Measurements from ENCODE around the gene SEC22C.
"Not testable (repeated sequence)": the region's sequence is repeated elsewhere in the genome, so short reads cannot be mapped to it uniquely, and the experiment has no call there.

Gene SEC22C, protein sequence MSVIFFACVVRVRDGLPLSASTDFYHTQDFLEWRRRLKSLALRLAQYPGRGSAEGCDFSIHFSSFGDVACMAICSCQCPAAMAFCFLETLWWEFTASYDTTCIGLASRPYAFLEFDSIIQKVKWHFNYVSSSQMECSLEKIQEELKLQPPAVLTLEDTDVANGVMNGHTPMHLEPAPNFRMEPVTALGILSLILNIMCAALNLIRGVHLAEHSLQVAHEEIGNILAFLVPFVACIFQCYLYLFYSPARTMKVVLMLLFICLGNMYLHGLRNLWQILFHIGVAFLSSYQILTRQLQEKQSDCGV

DNA sequence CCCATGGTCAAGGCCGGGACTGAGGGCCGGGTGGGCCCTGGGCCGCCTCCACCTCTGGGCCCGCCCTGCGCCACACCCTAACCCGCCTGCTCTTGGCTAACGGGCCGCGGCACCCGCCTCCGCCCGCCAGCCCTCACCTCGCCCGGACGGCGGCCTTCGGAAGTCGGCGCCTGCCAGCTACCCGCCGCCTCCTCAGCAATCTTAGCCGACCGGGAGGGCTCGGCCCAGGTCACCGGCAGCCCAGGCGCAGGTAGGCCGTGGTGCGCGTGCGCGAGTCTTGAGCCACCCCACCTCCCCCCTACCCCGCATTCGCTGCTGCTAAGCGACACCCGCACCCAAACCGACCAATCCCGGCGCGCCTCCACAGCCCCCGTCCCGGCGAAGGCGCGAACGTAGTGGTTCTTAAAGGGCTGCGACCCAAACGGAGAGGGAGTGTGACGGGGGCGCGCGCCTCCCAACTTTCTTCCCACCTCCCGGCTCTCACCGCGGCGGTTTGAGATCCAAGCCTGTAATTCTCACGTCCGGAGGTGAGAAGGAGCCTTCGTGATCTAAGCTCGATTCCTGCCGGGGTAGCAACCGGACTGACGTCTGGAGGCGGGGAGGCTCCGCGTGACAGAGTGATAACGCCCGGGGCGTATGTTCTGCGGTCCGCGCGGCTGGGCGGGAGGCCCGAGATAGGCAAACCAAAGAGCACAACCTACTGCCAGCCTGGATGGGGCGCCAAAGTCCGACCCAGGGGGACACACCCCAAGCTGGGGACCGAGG, at the start of gene SEC22C:
Gene SEC22C (minus strand): TSS at position 259 of the 765 bp plus-strand sequence. CDS start 12,921 bp downstream, outside the sequence.
- peak; percentile 83 to 94 for DNase-seq

DNA sequence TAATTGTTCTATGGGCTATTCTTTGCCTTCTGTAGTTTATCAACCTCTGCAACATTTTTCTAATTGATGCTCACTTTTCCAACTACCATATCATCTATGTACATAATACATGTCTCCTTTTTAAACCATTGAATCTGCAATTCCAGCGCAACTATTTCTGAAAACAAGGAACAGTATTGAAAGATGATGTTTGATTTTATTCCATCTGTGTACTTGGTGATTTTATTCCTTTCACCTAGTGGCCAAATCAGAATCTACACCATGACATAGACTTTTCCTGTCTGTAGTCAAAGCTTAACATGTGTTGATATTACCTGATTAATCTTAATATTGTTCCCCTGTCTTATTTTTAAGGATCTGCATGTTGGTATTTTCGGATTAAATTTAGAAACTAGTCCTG, 31.7 kb upstream of the SEC22C start:
- DNase-seq, result peak in 1 of 2 experiments; percentile 37

DNA sequence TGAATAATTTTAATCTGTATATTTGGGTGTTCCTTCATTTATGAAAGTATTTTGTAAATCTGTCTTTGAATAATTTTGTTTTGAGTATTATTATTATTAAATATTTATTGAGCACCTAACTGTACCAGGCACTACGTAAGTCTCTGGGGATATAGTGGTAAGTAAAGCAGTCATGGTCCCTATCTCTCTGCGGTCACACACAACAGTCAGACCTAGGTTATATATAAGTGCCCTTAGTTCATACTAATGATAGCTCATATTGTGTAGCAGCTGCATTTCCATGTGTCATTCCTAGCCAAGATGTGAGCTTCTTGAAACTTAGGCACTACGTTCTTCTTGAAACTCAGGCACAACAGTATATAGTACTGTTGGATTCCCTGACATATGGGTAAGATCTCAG, 31.2 kb upstream of the SEC22C start:
- DNase-seq, result no peak

DNA sequence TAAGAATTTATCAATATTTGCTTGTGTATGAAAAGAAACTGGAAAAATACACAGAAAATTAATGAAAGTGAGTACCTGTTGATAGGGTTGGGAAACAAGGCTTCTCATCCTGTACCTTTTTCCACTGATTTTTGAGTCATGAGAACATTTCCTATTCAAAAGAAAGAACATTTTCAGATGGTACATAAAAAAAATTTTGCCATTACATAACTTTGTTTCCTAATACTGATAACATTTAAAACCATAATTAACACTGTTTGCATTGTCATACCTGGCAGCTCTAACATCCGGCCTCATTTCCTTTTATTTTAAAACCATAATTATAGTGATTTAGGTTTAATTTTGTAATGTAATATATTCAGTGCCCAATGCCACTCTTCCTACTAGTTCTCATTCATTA, 30.4 kb upstream of the SEC22C start:
- DNase-seq, result no peak

DNA sequence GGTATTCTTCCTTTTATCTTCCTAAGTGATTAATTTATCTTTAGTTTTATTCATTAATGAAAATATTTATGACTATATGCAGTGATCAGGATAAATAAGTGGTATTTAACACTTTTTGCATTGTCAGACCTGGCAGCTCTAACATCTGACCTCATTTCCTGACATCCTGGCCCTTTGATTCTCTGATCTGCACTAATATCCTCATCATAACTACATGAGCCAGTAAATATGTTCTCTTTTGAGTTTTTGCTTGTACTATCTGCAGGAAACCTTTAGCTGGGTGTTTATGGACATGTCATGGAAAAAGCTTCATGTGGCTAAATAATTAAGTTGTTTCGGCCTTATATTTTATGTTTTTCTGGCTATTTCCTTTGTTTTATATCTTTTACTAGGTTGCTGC, 29.2 kb upstream of the SEC22C start:
- DNase-seq, result no peak

DNA sequence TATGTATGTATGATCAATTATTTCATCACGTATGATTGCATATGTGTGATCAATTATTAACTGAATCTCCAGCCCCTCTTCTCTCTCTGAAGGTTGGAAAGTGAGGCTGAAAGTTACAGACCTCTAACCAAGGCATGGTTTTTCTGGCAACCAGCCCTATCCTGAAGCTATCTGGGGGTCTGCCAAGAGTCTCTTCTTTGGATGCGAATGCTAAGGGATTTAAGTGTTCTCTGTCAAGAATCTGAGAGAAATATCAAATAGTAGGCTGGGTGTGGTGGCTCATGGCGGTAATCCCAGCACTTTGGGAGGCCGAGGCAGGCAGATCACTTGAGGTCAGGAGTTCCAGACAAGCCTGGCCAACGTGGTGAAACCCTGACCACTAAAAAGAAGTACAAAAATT, 26.8 kb upstream of the SEC22C start:
- no peak for DNase-seq

DNA sequence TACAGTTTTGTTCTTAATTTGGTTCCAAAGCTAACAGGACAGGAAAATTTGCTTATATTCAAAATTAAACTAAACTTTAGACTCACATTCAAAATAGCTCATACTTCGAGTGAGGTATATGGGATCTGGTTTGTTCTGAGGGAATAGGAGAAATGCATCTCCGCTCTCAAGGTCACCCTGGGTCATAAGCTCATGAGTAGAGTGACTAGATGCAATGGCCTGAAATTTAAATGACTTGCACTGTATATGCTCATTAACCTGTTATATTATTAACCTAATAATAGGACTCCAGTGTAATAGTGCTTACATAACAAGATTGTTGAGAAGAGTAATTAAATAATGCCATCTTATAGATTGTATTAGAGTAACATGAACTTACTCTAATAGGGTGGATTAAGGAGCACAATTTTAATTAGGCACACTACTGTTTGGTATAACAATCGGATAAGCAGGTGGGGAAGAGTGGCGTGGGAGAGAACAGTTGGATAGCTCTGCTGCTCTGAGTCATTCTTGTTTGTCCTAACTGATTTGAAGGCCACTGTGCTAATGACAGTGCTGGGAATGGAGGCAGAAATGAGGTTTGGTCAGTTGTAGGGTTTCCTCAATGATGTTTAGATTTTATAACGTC, 23.9 kb upstream of the SEC22C start:
- DNase-seq, result no peak

DNA sequence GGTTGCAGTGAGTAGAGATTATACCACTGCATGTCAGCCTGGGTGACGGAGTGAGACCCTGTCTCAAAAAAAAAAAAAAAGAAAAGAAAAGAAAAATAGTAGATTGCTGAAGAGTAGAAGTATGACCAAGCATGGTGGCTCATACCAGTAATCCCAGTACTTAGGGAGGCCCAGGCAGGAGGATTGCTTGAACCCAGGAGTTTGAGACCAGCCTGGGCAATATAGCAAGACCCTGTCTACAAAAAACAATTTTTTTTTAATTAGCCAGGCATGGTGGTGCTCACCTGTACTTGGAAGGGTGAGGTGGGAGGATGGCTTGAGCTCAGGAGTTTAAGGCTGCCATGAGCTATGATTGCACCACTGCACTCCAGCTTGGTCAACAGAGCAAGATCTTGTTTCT, 21.2 kb upstream of the SEC22C start:
- no peak for DNase-seq

DNA sequence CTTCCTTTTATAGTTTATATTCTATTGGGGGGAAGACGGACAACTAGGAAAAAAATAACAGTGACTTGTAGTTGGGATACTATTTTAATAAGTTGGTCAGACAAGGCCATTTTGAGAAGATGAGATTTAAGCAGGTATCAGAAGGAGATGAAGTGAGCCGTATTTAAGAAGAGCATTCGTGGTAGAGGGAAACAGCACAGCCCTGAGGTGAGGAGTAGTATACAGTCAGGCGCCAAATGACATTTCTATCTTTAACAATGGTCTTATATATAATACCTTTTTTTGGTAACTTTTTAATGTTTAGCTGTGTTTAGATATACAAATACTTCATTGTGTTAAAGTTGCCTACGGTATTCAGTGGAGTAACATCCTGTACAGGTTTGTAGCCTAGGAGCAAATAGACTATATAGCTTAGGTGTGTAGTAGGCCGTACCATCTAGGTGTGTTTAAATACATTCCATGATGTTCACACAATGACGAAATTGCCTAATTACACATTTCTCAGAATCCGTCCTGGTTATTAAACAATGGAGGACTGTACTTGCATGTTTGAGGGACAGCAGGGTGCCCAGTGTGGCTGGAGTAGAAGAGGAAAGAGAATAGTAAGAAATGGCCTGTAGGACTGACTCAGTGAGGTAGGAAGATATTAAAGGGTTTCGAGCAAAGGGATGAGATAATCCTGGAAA, 20.3 kb upstream of the SEC22C start:
- peak in 1 of 2 experiments; percentile 50 for DNase-seq

DNA sequence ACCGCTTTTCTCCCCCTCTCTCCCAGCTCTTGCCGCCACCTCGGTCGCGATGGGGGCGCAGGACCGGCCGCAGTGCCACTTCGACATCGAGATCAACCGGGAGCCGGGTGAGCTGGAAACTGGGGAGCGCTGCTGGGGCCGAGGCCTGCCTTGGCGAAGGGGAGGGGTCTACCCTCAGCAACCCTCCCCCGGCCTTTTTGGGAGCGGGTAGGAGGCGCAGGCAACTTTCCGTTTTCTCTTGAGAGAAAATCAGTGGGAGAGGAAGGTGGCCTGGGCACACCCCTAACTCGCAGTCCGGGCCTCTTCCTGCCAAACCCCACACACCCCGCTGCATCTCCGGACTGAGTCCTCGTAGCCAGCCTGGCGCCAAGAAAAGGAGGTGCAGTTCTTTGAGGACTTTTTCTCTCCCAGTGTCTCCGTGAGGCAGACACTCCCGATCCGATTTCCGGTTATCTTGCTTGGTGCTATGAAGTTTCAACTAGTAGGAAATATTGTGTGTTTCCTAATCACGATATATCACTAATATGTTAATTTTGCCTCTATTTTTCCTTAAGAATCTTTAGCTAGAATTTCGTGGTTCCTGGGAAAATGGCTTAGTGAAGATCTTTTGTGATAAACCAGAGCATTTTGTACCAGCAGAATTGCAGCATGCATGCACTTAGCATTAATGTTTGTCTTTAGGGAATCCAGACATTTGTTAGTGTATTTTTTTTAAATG, 19.4 kb upstream of the SEC22C start:
- peak; percentile 62 to 88 for DNase-seq

DNA sequence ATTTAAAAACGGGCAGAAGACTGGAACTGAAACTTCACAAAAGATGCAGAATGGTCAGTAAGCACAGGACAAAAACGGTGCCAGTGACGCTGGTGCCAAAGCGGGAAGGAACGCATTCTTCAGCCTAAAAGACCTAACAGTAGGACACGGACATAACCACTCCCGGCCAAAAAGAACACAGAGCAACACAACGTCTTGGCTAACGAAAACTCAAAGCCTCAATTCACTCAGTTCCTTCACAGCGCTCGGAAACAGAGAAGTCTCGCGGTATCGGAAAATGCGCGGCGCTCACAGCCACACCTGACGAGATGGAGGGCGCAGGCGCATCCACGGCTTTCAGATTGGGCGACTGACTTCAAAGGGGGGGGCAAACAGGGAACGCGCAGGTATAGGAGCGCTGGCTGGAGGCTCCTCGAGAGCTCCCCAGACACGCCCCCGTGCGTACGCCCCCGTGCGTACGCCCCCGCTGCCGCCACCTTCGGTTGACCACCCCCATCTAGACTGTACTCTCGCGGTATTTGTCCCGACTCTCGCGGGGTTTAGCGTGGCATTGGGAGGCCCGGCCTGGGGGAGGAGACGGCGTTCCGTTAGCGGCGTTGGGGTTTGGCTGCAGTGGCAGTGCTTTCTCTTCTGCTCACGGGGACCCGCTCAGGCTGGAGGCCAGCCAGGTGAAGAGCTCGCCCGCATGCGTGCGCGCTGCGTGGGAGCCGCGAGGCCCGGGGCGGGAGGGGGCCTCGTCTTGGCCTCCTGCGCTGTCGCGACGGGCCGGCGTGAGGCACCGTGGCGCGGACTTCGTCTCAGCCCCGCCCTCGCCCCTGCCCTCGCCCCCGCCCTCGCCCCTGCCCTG, 18.6 kb upstream of the SEC22C start, which contains the start of gene NKTR:
Gene NKTR (plus strand): TSS at position 576 of the 847 bp plus-strand sequence. CDS start 321 bp downstream, outside the sequence.
- DNase-seq, result peak; percentile 99 to 100

DNA sequence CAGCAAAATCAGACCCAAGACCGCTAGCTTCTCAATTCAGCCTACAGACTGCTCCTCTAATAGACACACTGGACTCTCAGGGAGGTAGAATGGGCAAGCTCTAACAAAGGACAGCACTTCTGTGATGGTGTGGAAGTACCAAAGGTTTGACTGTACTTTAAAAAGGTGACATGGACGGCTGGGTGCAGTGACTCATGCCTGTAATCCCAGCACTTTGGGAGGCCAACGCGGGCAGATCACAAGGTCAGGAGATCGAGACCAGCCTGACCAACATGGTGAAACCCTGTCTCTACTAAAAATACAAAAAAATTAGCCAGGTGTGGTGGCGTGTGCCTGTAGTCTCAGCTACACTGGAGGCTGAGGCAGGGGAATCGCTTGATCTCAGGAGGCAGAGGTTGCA, 15.3 kb upstream of the SEC22C start:
- DNase-seq, result not testable (repeated sequence)

DNA sequence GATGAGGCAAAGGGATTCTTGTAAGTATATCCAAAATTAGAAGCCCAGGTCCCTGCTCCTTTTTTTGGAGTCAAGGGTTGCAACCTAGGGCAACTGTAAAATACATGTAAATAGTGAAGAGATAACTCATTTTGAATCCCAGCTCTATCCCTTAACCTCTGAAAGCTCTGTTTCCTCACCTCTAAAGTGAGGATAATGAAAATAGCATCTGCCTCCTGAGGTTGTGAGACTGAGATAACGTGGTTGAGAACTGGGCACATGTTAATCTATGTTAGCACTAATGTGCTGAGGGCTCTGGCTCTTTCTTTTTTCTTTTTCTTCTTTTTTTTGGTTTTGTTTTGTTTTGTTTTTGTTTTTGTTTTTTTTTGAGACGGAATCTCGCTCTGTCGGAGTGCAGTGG, 13.9 kb upstream of the SEC22C start:
- no peak for DNase-seq

DNA sequence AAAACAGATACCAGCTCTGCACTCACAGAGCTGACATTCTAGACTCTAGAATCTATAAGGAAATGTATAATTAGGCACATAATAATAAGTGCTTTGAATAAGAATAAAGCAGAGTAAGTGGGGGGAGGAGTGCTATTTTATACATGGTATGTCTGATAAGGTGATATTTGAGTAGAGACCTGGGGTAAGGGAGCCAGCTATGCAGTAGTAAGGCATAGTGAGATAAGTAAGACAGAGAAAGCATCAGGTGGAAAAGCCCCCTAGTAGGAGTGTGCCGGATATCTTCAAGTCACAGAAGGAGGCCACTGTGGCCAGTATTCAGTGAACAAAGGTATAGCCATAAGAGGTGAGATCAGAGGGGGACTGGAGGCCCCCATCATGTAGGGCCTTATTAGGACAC, 11.9 kb upstream of the SEC22C start:
- no peak for DNase-seq

DNA sequence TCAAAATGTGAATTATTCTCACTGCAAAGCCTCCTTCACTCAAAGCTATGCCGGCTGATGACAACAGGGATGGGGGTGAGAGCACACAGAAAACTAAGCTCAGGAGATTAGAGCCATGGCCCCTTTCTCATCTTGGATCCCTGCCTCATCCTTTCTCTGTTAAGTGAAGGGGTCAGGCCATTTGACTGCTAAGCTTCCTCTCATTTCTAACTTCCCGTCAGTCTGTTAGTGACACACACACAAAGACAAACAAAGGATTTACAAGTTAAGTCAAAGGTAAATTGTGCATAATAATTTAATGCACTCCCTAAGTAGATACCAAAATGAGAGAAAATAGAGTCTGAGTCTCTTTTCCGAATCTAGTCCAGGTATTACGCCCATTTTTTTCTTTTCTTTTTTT, 10.0 kb upstream of the SEC22C start:
- DNase-seq, result no peak

DNA sequence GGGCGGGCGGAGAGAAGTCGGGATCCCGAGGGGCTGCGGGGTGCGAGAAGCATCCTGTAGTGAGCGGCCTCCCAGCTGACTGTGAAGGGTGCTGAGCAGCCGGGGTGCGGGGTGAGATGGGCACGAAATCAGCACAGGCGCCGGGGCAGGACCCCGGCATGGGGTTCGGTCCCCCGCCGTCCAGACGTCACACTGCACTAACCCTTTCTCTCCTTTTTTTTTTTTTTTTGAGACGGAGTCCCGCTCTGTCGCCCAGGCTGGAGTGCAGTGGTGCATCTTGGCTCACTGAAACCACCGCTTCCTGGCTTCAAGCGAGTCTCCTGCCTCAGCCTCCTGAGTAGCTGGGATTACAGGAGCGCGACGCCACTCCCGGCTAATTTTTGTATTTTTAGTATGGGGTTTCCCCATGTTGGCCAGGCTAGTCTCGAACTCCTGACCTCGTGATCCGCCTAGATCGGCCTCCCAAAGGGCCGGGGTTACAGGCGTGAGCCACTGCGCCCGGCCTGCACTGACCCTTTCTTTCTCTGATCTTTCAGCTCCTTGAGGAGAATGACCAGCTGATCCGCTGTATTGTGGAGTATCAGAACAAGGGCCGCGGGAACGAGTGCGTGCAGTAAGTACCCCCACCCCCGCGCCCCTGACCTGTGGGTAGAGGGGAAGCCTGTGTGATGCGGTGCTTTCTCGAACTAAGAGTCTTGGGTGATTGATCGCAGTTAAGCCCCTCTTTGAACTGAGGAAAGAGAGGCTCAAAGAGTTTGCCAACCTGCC, 9.4 kb upstream of the SEC22C start:
- no peak for DNase-seq

DNA sequence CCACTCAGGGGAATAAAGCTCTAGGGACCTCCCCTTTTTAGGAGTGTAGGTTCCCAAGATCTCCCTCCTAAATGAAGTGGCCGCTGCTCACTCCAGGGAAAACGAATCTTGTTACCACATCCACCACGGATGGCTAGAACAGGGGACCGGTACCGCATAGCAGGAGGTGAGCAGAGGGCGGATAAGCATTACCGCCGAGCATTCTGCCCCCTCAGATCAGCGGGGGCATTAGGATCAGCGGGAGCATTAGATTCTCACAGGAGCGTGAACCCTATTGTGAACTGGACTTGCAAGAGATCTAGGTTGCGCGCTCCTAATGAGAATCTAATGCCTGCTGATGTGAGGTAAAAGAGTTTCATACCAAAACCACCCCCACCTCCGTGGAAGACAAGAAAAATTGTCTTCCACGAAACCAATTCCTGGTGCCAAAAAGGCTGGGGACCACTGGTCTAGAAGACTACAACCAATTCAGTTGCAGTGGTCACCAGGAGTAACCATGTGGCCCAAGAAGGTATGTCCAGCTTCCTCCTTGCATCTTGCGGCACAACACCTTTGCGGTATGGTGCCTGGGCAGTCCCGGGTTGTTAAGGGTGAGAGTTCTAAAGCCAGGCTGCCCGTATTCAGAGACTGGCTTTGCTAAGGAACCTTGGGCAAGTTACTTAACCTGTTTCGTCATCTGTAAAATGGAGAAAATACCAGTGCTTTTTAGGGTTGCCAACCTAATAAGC, 7.8 kb upstream of the SEC22C start:
- DNase-seq, result no peak

DNA sequence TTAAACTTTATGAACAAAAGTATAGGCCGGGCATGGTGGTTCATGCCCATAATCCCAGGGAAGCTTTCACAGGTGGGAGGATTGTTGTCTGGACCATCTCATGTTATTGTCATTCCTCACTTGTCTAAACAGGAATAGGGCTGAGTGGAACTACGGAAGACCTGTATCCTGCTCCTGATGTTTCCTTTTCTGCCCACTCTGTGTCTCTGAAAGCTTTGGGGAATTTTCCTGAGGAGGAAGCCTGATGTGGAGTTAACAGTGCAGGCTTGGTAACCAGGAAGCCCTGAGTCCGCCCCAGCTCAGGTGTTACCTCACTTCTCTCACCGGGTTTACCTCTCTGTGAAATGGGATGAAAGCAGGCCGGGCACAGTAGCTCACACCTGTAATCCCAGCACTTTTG, 6.9 kb upstream of the SEC22C start:
- DNase-seq, result no peak

DNA sequence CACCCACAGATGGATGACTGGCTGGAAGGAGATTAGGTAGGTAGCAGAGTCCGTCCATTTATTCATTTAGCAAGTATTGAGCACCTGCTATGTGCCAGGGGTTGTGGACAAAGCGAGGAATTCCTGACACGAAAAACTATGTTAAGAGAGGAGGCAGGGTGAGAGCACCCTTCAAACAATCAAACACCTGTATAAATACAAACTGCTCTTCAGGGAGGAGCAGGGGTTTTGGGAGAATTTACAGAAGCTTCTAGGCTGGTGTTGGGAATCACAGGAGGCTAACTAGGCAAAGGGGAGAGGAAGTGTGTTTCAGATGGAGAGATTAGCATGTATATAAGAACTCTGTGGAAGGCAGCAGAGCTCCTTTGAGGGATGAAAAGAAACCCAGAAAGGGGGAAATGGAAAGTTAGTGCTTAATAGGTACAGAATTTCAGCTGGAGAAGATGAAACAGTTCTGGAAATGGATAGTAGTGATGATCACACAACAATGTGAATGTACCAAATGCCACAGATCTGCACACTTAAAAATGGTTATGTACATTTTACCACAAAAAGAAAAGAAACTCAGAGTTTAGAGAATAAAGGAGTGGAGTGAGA, 805 bp upstream of the SEC22C start:
- no peak for DNase-seq

DNA sequence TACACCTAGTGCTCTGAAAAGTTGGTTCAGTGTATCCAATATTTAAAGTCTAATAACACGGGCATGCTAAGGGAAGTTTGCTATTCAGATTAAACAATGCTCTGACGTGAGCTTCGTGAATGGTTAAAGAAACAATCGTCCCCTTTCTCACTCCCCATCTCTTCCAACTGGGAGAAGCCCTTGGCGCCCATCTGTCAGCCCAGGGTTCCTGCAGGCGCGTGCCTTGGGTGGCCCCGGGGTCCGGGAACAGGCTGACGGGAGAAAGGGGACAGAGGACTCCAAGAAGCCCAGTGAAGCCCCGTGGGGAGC, 413 bp downstream of the SEC22C start:
- no peak for DNase-seq

Measured in SW 1271 (cell line).